GM12878 (cell line): ENCODE data around the gene ASB7. TPM values are rescaled to one million over a fixed set of nuclear protein-coding genes. Genes with fewer than 3 reads are reported as not detected.

ENCODE experiments used
- ATAC-seq: fragments of 200-7000 bp; cut with Tn5 transposase; 3 replicates; pipeline ENCODE4 v1.9.1; 2020; ENCODE audit warnings: mild to moderate bottlenecking, moderate library complexity
- BruUV-seq: library from RNA; stranded (reverse); fragments of 400-500 nt; replicated peaks from 2 replicates; lab custom pipeline; 2021; lab: Mats Ljungman, UMichigan
- CTCF ChIA-PET: fragments of 300-600 bp; sonication (Branson Sonifier 250); formaldehyde crosslinking; extraction: SDS; loops from one replicate; lab custom pipeline; 2021; ENCODE audit warnings: inconsistent platforms; lab: Yijun Ruan, JAX
- POLR2A ChIA-PET: fragments of 350-600 bp; formaldehyde crosslinking; extraction: SDS; loops from one replicate; lab custom pipeline; 2021; ENCODE audit warnings: inconsistent platforms; lab: Charles Lee
- RAD21 ChIA-PET: fragments of 300-600 bp; sonication (Branson Sonifier 250); formaldehyde crosslinking; loops from one replicate; lab custom pipeline; 2023; ENCODE audit warnings: antibody characterized with exemption; ENCODE audit not compliant: unreplicated experiment; lab: Charles Lee
- SMC1A ChIA-PET: fragments of 300-600 bp; sonication (Branson Sonifier 250); formaldehyde crosslinking; loops from one replicate; lab custom pipeline; 2023; ENCODE audit not compliant: unreplicated experiment, uncharacterized antibody; lab: Charles Lee
- DNase-seq: peaks from one replicate; pipeline ENCODE4 v3.0.0-alpha.2; 2011; ENCODE audit warnings: low read depth, low spot score
- FAIRE-seq: peaks from 3 replicates; lab custom pipeline; 2011; peaks lifted over from hg19 to GRCh38; lab: Jason Lieb, UNC
- H2AFZ ChIP-seq: 2 replicates; pipeline ENCODE4 v1.6.0; 2011; ENCODE audit warnings: low read depth, low read length, control low read depth; ENCODE audit not compliant: control insufficient read depth
- H3K27ac ChIP-seq: 2 replicates; pipeline ENCODE4 v1.5.1; 2011; ENCODE audit warnings: control low read depth; ENCODE audit not compliant: control insufficient read depth, insufficient read depth
- H3K27me3 ChIP-seq, 2 experiments: replicated peaks in 1 of 2; 2 replicates each; pipeline versions ENCODE4 v1.6.0 to v1.6.1; 2011; ENCODE audit warnings: low read length in 1 of 2; ENCODE audit not compliant: control insufficient read depth in 2 of 2, insufficient read depth in 2 of 2
- H3K36me3 ChIP-seq, 2 experiments: 2 replicates each; pipeline ENCODE4 v1.5.1; 2011; ENCODE audit warnings: low read length in 1 of 2; ENCODE audit not compliant: control insufficient read depth in 2 of 2, insufficient read depth in 2 of 2
- H3K4me1 ChIP-seq: 2 replicates; pipeline ENCODE4 v1.6.1; 2011; ENCODE audit warnings: mild to moderate bottlenecking, low read length, moderate library complexity, mixed read lengths; ENCODE audit not compliant: control insufficient read depth, insufficient read depth
- H3K4me2 ChIP-seq: 2 replicates; pipeline ENCODE4 v1.6.0; 2011; ENCODE audit warnings: control low read depth; ENCODE audit not compliant: control insufficient read depth, insufficient read depth
- H3K4me3 ChIP-seq: fragments of 200-600 bp; sonication (generic); 2 replicates; pipeline ENCODE4 v1.5.1; 2016
- H3K79me2 ChIP-seq: 2 replicates; pipeline ENCODE4 v1.6.0; 2011; ENCODE audit warnings: low read length; ENCODE audit not compliant: control insufficient read depth, insufficient read depth
- H3K9ac ChIP-seq: 2 replicates; pipeline ENCODE4 v1.8.0; 2011; ENCODE audit warnings: low read length, control low read depth, mixed read lengths; ENCODE audit not compliant: control insufficient read depth, insufficient read depth
- H3K9me3 ChIP-seq: replicated peaks from 3 replicates; pipeline ENCODE4 v1.5.1; 2011; ENCODE audit warnings: mild to moderate bottlenecking, low read length; ENCODE audit not compliant: control insufficient read depth, insufficient read depth
- H4K20me1 ChIP-seq: 2 replicates; pipeline ENCODE4 v1.6.0; 2011; ENCODE audit not compliant: control insufficient read depth, insufficient read depth
- BCLAF1 ChIP-seq: fragments of 450-650 bp; IDR thresholded peaks from 2 replicates; pipeline ENCODE4 v1.6.1; 2017; ENCODE audit warnings: antibody characterized with exemption, mild to moderate bottlenecking, moderate library complexity
- BHLHE40 ChIP-seq, 2 experiments: fragments of 450-650 bp in 1 of 2; IDR thresholded peaks; 2 replicates each; pipeline ENCODE4 v1.6.1; 2011 to 2017; ENCODE audit warnings: low read depth in 2 of 2, borderline replicate concordance in 1 of 2, improper control_type of control experiment in 1 of 2, low read length in 1 of 2, mild to moderate bottlenecking in 1 of 2
- CBX3 ChIP-seq: fragments of 200-600 bp; sonication (generic); IDR thresholded peaks from 2 replicates; pipeline ENCODE4 v1.6.1; 2016; ENCODE audit warnings: low read depth, borderline replicate concordance
- EP300 ChIP-seq, 2 experiments: fragments of 150-350 bp in 1 of 2; IDR thresholded peaks; 2 replicates each; pipeline ENCODE4 v1.6.1; 2011 to 2012; ENCODE audit warnings: low read depth in 2 of 2, low read length in 2 of 2, borderline replicate concordance in 1 of 2, improper control_type of control experiment in 1 of 2, inconsistent platforms in 1 of 2; ENCODE audit not compliant: control insufficient read depth in 1 of 2
- FOS ChIP-seq: IDR thresholded peaks from 3 replicates; pipeline ENCODE4 v1.6.1; 2011; ENCODE audit warnings: borderline replicate concordance; ENCODE audit not compliant: insufficient read length; ENCODE audit errors: extremely low read depth
- KDM1A ChIP-seq: fragments of 200-600 bp; sonication (generic); IDR thresholded peaks from 2 replicates; pipeline ENCODE4 v1.6.1; 2016; ENCODE audit warnings: borderline replicate concordance
- MXI1 ChIP-seq: fragments of 150-350 bp; IDR thresholded peaks from 2 replicates; pipeline ENCODE4 v1.6.1; 2011; ENCODE audit warnings: low read depth, mild to moderate bottlenecking, inconsistent platforms, low read length, improper control_type of control experiment
- NFYB ChIP-seq: IDR thresholded peaks from 2 replicates; pipeline ENCODE4 v1.6.1; 2011; ENCODE audit warnings: low read depth, mild to moderate bottlenecking, low read length, improper control_type of control experiment, moderate library complexity; ENCODE audit not compliant: insufficient read depth
- NR2C2 ChIP-seq: IDR thresholded peaks from 2 replicates; pipeline ENCODE4 v1.6.1; 2011; ENCODE audit warnings: borderline replicate concordance, low read depth; ENCODE audit not compliant: control insufficient read depth, insufficient read length
- PKNOX1 ChIP-seq: fragments of 450-650 bp; IDR thresholded peaks from 2 replicates; pipeline ENCODE4 v1.6.1; 2016; ENCODE audit warnings: mild to moderate bottlenecking
- RAD21 ChIP-seq: IDR thresholded peaks from 2 replicates; pipeline ENCODE4 v1.6.1; 2011; ENCODE audit warnings: mild to moderate bottlenecking, low read depth, low read length, moderate library complexity; ENCODE audit not compliant: insufficient read depth
- RAD51 ChIP-seq: fragments of 450-650 bp; IDR thresholded peaks from 2 replicates; pipeline ENCODE4 v1.6.1; 2016; ENCODE audit warnings: moderate library complexity, mild to moderate bottlenecking, inconsistent platforms
- RB1 ChIP-seq: fragments of 450-650 bp; formaldehyde crosslinking; IDR thresholded peaks from 2 replicates; pipeline ENCODE4 v1.6.1; 2017; ENCODE audit warnings: mild to moderate bottlenecking, borderline replicate concordance
- RUNX3 ChIP-seq: IDR thresholded peaks from 2 replicates; pipeline ENCODE4 v1.6.1; 2012; ENCODE audit warnings: low read length, inconsistent platforms
- SKIL ChIP-seq: fragments of 450-650 bp; IDR thresholded peaks from 2 replicates; pipeline ENCODE4 v1.6.1; 2017; ENCODE audit warnings: mild to moderate bottlenecking, low read depth, inconsistent platforms; ENCODE audit not compliant: poor library complexity, severe bottlenecking
- TCF3 ChIP-seq: IDR thresholded peaks from 2 replicates; pipeline ENCODE4 v1.6.1; 2012; ENCODE audit warnings: low read depth, mild to moderate bottlenecking, low read length, borderline replicate concordance; ENCODE audit not compliant: insufficient read depth
- ZNF622 ChIP-seq: fragments of 450-650 bp; IDR thresholded peaks from 2 replicates; pipeline ENCODE4 v1.6.1; 2017; ENCODE audit warnings: mild to moderate bottlenecking, inconsistent platforms
- WGBS: methylation state at CpG from one replicate; pipeline ENCODE4 v1.1.6; 2016; ENCODE audit warnings: low lambda C conversion rate; ENCODE audit not compliant: insufficient replicate concordance, insufficient coverage; ENCODE audit errors: missing lambda C conversion rate; 5-methylcytosine and 5-hydroxymethylcytosine counted together
- in situ Hi-C: fragments of 300-500 bp; cut with MboI; formaldehyde crosslinking; loops from 9 replicates; pipeline ENCODE4 v1.14.3; 2018; ENCODE audit warnings: mixed read lengths
- intact Hi-C: fragments of 100-400 bp; cut with micrococcal nuclease; formaldehyde crosslinking; loops from one replicate; pipeline ENCODE4 v1.14.2; 2022; ENCODE audit not compliant: unreplicated experiment
- polyA plus RNA-seq, 11 experiments: library from polyadenylated mRNA; depleted of rRNA in 4 of 11; unstranded in 6 of 11; stranded (reverse) in 5 of 11; fragments of >200 nt; fragmentation: Nextera tagmentation in 4 of 11; fragmentation: Illumina TruSeq in 1 of 11; extraction: Ambion mirVana in 4 of 11; extraction: Trizol in 1 of 11; gene quantifications; 1 replicate in 1 of 11; 2 replicates in 10 of 11; pipeline versions ENCODE4 v1.2.1 to v1.2.3, GENCODE V29; 2011 to 2016; ENCODE audit warnings: inconsistent platforms in 2 of 11, missing spikeins in 2 of 11, low read depth in 1 of 11
- total RNA-seq, 4 experiments: library from RNA; depleted of rRNA in 3 of 4; stranded (reverse); fragments of >200 nt in 3 of 4; fragmentation: Illumina TruSeq in 1 of 4; extraction: Trizol in 1 of 4; gene quantifications; 2 replicates each; pipeline versions ENCODE4 v1.2.1 to v1.2.3, GENCODE V29; 2013 to 2021

Gene ASB7
- total and polyA plus RNA-seq, 10 of the 15 experiments (the other 5 are each of a cell fraction or from before 2014, with no cell fraction given): 2.7 to 13.9 (median 8.6) TPM

GRCh38 chr15:100601163-100601562 is 1.2 kb upstream of the ASB7 start:
- ChIA-PET SMC1A (no interaction called here), RAD21 (no interaction called here), POLR2A (no interaction called here), CTCF (interaction anchor here (1.0 kb wide), 1 partner anchor 8 kb away, joined by 3 read pairs; no protein-coding TSS in a partner anchor)
- peak overlapping the region; percentile 91 for H3K9ac ChIP-seq
- BruUV-seq: TSS peak; percentile 58
- ATAC-seq (no peak), FAIRE-seq (no peak), DNase-seq (no peak)
- intact Hi-C loops: loop anchor here (5.0 kb wide), 1 partner anchor 1051 kb away; the partner anchor contains the start of gene TM2D3
- 0% methylated on average over 10 of the region's 10 CpGs for WGBS
- H3K9me3 ChIP-seq: no peaks in the 10 kb centered on the region
- peak overlapping the region; percentile 97 for H3K4me2 ChIP-seq
- H3K4me1 ChIP-seq: peaks cover 19% of the 10 kb centered on the region
- H3K36me3 ChIP-seq: no peaks in the 10 kb centered on the region
- in situ Hi-C loops: loop anchor here (25.0 kb wide), 1 partner anchor 1339 kb away; the partner anchor contains the start of gene LRRC28
- peaks cover 77% of the 10 kb centered on the region for H3K79me2 ChIP-seq
- no peaks in the 10 kb centered on the region for H4K20me1 ChIP-seq
- peak overlapping the region; percentile 93 for H2AFZ ChIP-seq
- H3K27me3 ChIP-seq: no peaks in the 10 kb centered on the region
- H3K4me3 ChIP-seq: peak overlapping the region; percentile 98
- H3K27ac ChIP-seq: peak overlapping the region; percentile 83
- no peak for TF ChIP-seq NFYB
- peak; percentile 78 for TF ChIP-seq MXI1
- TF ChIP-seq RB1: no peak
- no peak for TF ChIP-seq ZNF622
- TF ChIP-seq NR2C2: no peak
- no peak for TF ChIP-seq RAD21
- no peak for TF ChIP-seq KDM1A
- no peak for TF ChIP-seq TCF3
- no peak for TF ChIP-seq FOS
- no peak for TF ChIP-seq CBX3
- no peak; the same call in 1 of the 2 replicates for TF ChIP-seq RUNX3
- TF ChIP-seq PKNOX1: peak; percentile 26; the same call in 1 of the 2 replicates
- peak in 1 of 2 experiments; percentile 32; a peak in 1 of 4 replicates for TF ChIP-seq EP300 (IDR thresholded peaks at IDR 0.05; ENCODE audit: borderline replicate concordance in 1 of 2, control insufficient read depth in 1 of 2, low read depth in 2 of 2, low read length in 2 of 2)
- peak; percentile 45 to 56; a peak in 2 of 4 replicates for TF ChIP-seq BHLHE40 (IDR thresholded peaks at IDR 0.05; ENCODE audit: borderline replicate concordance in 1 of 2, low read depth in 2 of 2, low read length in 1 of 2)
- no peak for TF ChIP-seq BCLAF1
- TF ChIP-seq SKIL: peak; percentile 15
- TF ChIP-seq RAD51: peak; percentile 95
